ENCODE measurements around the gene OLA1. TPM values are rescaled to one million over a fixed set of nuclear protein-coding genes. Genes with fewer than 3 reads are reported as not detected.

Gene OLA1
- total and polyA plus RNA-seq, 9 of the 15 experiments (the other 6 are each of a cell fraction or from before 2014, with no cell fraction given), result 208 to 353 (median 225) TPM

DNA sequence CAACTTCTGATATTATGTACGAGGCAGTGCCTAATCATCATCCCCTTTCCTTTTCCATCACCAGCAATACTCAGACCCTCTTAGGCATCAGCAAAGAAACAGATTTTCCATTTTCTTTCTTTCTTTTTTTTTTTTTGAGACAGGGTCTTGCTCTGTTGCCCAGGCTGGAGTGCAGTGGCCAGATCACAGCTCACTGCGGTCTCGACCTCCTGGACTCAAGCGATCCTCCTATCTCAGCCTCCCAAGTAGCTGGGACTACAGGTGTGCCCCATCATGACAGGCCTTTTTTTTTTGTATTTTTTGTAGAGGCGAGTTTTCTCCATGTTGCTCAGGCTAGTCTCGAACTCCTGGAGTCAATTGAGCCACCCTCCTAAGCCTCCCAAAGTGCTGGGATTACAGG lies 5.9 kb upstream of the OLA1 start:
- FAIRE-seq, result no peak
- POLR2A ChIA-PET, result no interaction called here
- H3K27me3 ChIP-seq (ENCODE audit: control insufficient read depth in 2 of 2, insufficient read depth in 2 of 2, low read length in 2 of 2), result no peaks in the 10 kb centered on the region
- no peaks in the 10 kb centered on the region; the same call in 2 of the 3 replicates for H3K79me2 ChIP-seq (ENCODE audit: control insufficient read depth, insufficient read depth, low read length)
- H3K9me3 ChIP-seq (replicated peaks; ENCODE audit: control insufficient read depth, insufficient read depth, low read depth, low read length), result no peaks in the 10 kb centered on the region
- H3K9ac ChIP-seq (ENCODE audit: insufficient read depth in 1 of 2, low read depth in 2 of 2, low read length in 2 of 2), result no peak overlapping the region
- H2AFZ ChIP-seq (ENCODE audit: low read depth, low read length), result no peak overlapping the region
- TF ChIP-seq POLR3A (IDR thresholded peaks at IDR 0.05; ENCODE audit: borderline replicate concordance, extremely low read depth, insufficient read depth, insufficient read length) (no peak), ARID2 (IDR thresholded peaks at IDR 0.05) (no peak), ZNF121 (CRISPR knock-in tag; conservative IDR thresholded peaks at IDR 0.05) (peak; percentile 75)
- CTCF ChIA-PET (ENCODE audit: low intra/inter-chr PET ratio), result interaction anchor here (0.6 kb wide), 1 partner anchor 1825 kb away, joined by 5 read pairs; no protein-coding TSS in a partner anchor
- BruUV-seq (replicated peaks), result no TSS peak
- no peaks in the 10 kb centered on the region for H4K20me1 ChIP-seq (replicated peaks; ENCODE audit: control insufficient read depth, insufficient read depth, low read length)
- 45% methylated on average over 6 of the region's 6 CpGs for WGBS (ENCODE audit: insufficient coverage, low coverage, missing lambda C conversion rate)
- intact Hi-C loops (cut with micrococcal nuclease), result no loop called here
- DNase-seq (ENCODE audit: extremely low read depth in 1 of 4, low spot score in 3 of 4), result no peak
- no peaks in the 10 kb centered on the region for H3K9me1 ChIP-seq (ENCODE audit: control insufficient read depth, insufficient read depth, low read length)
- no peak for ATAC-seq
- no peaks in the 10 kb centered on the region; a peak in 1 of 5 replicates for H3K4me1 ChIP-seq (replicated peaks in 1 of 2; ENCODE audit: control insufficient read depth in 2 of 2, insufficient read depth in 2 of 2, low read length in 2 of 2)
- no peak overlapping the region for H3K4me2 ChIP-seq (ENCODE audit: insufficient read depth, low read length)
- H3K36me3 ChIP-seq (ENCODE audit: control insufficient read depth, insufficient read depth, low read length), result no peaks in the 10 kb centered on the region
- H3K27ac ChIP-seq (ENCODE audit: extremely low read depth, low read depth, low read length), result no peak overlapping the region
- H3K4me3 ChIP-seq, result no peak overlapping the region
- in situ Hi-C loops (cut with MboI), result no loop called here

DNA sequence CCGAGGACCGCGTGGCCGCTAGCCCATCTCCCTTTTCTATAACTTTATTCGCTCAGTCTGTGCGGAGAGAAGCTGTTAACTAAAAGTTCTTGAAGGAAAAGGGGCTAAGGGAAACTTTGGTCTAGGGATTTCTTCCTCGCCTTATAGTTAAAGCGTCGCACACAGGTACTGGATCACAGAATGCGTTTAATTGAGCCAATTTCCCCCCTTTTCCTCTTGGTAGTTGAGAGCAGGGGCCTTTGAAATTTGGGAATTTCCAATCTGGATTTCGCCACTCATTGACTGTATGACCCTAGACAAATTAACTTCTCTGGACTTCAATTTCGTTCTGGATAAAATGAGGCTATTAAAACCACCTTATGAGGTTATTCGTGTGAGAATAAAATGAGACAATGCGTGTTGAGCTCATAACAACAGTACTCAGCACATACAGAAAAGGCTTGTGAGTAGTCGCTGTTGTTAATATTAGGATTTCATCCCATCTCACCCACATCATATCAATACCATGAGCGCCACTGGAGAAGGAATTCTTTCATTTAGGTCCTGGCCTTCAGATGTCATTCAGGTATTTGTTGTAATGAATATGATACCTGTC lies 763 bp upstream of the OLA1 start:
- peaks cover 23% of the 10 kb centered on the region for H3K36me3 ChIP-seq (ENCODE audit: control insufficient read depth, insufficient read depth, low read length)
- intact Hi-C loops (cut with micrococcal nuclease) (loop anchor here (5.0 to 10.0 kb wide), 2 partner anchors 88 to 284 kb away; partner anchors contain the start of gene SP3), in situ Hi-C loops (cut with MboI) (no loop called here)
- no peaks in the 10 kb centered on the region for H3K9me3 ChIP-seq (replicated peaks; ENCODE audit: control insufficient read depth, insufficient read depth, low read depth, low read length)
- H3K27me3 ChIP-seq (ENCODE audit: control insufficient read depth in 2 of 2, insufficient read depth in 2 of 2, low read length in 2 of 2), result no peaks in the 10 kb centered on the region
- FAIRE-seq (peak; percentile 15), DNase-seq (ENCODE audit: extremely low read depth in 1 of 4, low spot score in 3 of 4) (no peak), ATAC-seq (no peak)
- 33% methylated on average over 16 of the region's 16 CpGs for WGBS (ENCODE audit: insufficient coverage, low coverage, missing lambda C conversion rate)
- 0 out of 2 replicates have a peak, but pooled peaks cover 2% of the 10 kb centered on the region for H4K20me1 ChIP-seq (replicated peaks; ENCODE audit: control insufficient read depth, insufficient read depth, low read length)
- H3K9ac ChIP-seq (ENCODE audit: insufficient read depth in 1 of 2, low read depth in 2 of 2, low read length in 2 of 2), result peak overlapping the region; percentile 91 to 97
- POLR2A ChIA-PET, result interaction anchor here (0.6 to 3.1 kb wide), 9 partner anchors 9 to 265 kb away, joined by 3 to 10 read pairs (median 3); no protein-coding TSS in a partner anchor
- CTCF ChIA-PET (ENCODE audit: low intra/inter-chr PET ratio), result no interaction called here
- H3K4me1 ChIP-seq (replicated peaks in 1 of 2; ENCODE audit: control insufficient read depth in 2 of 2, insufficient read depth in 2 of 2, low read length in 2 of 2), result peaks cover 5 to 14% of the 10 kb centered on the region in 2 experiments; a peak in 4 of 5 replicates
- H3K4me3 ChIP-seq, result peak overlapping the region; percentile 87
- H3K79me2 ChIP-seq (ENCODE audit: control insufficient read depth, insufficient read depth, low read length), result peaks cover 48% of the 10 kb centered on the region
- peak overlapping the region; percentile 99 for H2AFZ ChIP-seq (ENCODE audit: low read depth, low read length)
- BruUV-seq (replicated peaks), result TSS peak; percentile 99
- peak overlapping the region; percentile 85 for H3K4me2 ChIP-seq (ENCODE audit: insufficient read depth, low read length)
- H3K9me1 ChIP-seq (ENCODE audit: control insufficient read depth, insufficient read depth, low read length), result no peaks in the 10 kb centered on the region
- peak overlapping the region; percentile 90 for H3K27ac ChIP-seq (ENCODE audit: extremely low read depth, low read depth, low read length)
- TF ChIP-seq, protein P1, sequence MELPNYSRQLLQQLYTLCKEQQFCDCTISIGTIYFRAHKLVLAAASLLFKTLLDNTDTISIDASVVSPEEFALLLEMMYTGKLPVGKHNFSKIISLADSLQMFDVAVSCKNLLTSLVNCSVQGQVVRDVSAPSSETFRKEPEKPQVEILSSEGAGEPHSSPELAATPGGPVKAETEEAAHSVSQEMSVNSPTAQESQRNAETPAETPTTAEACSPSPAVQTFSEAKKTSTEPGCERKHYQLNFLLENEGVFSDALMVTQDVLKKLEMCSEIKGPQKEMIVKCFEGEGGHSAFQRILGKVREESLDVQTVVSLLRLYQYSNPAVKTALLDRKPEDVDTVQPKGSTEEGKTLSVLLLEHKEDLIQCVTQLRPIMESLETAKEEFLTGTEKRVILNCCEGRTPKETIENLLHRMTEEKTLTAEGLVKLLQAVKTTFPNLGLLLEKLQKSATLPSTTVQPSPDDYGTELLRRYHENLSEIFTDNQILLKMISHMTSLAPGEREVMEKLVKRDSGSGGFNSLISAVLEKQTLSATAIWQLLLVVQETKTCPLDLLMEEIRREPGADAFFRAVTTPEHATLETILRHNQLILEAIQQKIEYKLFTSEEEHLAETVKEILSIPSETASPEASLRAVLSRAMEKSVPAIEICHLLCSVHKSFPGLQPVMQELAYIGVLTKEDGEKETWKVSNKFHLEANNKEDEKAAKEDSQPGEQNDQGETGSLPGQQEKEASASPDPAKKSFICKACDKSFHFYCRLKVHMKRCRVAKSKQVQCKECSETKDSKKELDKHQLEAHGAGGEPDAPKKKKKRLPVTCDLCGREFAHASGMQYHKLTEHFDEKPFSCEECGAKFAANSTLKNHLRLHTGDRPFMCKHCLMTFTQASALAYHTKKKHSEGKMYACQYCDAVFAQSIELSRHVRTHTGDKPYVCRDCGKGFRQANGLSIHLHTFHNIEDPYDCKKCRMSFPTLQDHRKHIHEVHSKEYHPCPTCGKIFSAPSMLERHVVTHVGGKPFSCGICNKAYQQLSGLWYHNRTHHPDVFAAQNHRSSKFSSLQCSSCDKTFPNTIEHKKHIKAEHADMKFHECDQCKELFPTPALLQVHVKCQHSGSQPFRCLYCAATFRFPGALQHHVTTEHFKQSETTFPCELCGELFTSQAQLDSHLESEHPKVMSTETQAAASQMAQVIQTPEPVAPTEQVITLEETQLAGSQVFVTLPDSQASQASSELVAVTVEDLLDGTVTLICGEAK (IDR thresholded peaks at IDR 0.05), result peak; percentile 83
- TF ChIP-seq, protein P1 (CRISPR knock-in tag; IDR thresholded peaks at IDR 0.05), result no peak

Measured in K562 (cell line).